ENCODE results near the gene GSDME.

DNA sequence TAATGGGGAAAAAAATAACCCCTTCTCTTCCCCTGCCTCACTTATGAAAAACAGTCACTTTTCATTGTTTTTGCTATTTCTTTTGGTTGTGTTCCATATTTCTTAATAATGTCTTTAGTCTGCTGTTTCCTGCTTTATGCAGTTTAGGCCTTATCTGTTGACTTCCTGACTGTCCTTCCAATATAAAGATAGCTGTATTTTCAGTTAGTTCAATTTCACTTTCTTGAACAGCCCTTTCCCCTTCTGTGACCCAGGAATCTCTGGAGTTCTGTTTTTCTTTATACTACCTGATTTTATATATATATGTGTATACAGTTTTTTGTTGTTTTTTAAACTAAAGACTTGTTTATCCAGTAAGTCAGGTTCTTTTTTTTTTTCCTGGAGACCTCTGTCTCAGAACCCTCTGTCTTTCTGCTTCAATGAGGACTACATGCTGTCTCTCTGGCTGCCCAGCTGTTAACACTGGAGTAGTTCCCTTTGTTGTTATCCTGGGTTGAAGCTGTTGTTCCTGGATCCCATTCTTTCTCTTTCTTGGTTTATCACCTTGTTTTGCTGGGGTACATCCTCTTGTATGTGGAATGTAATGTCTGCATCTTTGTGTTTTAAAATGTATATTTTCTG, 87.2 kb downstream of the GSDME start:
- TF ChIP-seq, protein P1, sequence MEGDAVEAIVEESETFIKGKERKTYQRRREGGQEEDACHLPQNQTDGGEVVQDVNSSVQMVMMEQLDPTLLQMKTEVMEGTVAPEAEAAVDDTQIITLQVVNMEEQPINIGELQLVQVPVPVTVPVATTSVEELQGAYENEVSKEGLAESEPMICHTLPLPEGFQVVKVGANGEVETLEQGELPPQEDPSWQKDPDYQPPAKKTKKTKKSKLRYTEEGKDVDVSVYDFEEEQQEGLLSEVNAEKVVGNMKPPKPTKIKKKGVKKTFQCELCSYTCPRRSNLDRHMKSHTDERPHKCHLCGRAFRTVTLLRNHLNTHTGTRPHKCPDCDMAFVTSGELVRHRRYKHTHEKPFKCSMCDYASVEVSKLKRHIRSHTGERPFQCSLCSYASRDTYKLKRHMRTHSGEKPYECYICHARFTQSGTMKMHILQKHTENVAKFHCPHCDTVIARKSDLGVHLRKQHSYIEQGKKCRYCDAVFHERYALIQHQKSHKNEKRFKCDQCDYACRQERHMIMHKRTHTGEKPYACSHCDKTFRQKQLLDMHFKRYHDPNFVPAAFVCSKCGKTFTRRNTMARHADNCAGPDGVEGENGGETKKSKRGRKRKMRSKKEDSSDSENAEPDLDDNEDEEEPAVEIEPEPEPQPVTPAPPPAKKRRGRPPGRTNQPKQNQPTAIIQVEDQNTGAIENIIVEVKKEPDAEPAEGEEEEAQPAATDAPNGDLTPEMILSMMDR (IDR thresholded peaks at IDR 0.05) = no peak
- no peak for TF ChIP-seq POLR2A (IDR thresholded peaks at IDR 0.05)

All from lower leg skin (tissue), 3 donors.